ENCODE measurements around the gene GOLGA5.

DNA sequence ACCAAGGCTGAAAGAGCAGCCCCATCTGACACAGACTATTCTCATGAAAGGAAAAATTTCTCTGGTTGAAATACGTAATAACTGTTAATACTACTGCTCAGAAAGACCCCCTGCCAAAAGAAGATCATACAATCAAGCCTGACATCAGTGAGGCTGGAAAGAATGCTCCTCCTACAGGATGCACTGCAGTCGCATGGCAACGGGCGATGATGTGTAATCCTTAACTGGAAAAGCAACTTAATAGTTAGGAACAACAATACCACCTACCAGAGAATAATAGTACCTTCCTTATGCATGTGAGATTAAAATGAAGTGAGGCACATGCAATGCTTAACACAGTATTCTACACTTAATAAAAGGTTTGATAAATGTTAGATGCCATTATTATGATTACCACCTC is 1.2 kb upstream of the GOLGA5 start:
- TF ChIP-seq, protein P1, sequence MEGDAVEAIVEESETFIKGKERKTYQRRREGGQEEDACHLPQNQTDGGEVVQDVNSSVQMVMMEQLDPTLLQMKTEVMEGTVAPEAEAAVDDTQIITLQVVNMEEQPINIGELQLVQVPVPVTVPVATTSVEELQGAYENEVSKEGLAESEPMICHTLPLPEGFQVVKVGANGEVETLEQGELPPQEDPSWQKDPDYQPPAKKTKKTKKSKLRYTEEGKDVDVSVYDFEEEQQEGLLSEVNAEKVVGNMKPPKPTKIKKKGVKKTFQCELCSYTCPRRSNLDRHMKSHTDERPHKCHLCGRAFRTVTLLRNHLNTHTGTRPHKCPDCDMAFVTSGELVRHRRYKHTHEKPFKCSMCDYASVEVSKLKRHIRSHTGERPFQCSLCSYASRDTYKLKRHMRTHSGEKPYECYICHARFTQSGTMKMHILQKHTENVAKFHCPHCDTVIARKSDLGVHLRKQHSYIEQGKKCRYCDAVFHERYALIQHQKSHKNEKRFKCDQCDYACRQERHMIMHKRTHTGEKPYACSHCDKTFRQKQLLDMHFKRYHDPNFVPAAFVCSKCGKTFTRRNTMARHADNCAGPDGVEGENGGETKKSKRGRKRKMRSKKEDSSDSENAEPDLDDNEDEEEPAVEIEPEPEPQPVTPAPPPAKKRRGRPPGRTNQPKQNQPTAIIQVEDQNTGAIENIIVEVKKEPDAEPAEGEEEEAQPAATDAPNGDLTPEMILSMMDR (IDR thresholded peaks at IDR 0.05; ENCODE audit: extremely low read depth in 1 of 2, insufficient read depth in 1 of 2, low read depth in 1 of 2, low read length in 2 of 2): no peak
- no peak for TF ChIP-seq MYC (IDR thresholded peaks at IDR 0.05; ENCODE audit: low read depth, low read length)

Measured in endothelial cell of umbilical vein (primary cell).